ENCODE measurements around the gene MSL2.
"Not testable (repeated sequence)": the region's sequence is repeated elsewhere in the genome, so short reads cannot be mapped to it uniquely, and the experiment has no call there.

MSL2 gene

GRCh38 chr3:136141891-136142290 lies 54.2 kb downstream of the MSL2 start:
- DNase-seq, result no peak

- no peak for DNase-seq
Measured at GRCh38 chr3:136141291-136141785, 54.8 kb downstream of the MSL2 start.

GRCh38 chr3:136136454-136136853 lies 59.7 kb downstream of the MSL2 start:
- DNase-seq, result no peak

GRCh38 chr3:136135039-136135802 lies 60.9 kb downstream of the MSL2 start:
- DNase-seq, result no peak

- no peak for DNase-seq
Measured at GRCh38 chr3:136134091-136134490, 62.0 kb downstream of the MSL2 start.

- DNase-seq, result not testable (repeated sequence)
Measured at GRCh38 chr3:136131647-136132046, 64.5 kb downstream of the MSL2 start.

- no peak for DNase-seq
Measured at GRCh38 chr3:136122006-136122405, 74.1 kb downstream of the MSL2 start.

- no peak for DNase-seq
Measured at GRCh38 chr3:136120373-136121348, 75.5 kb downstream of the MSL2 start.

- not testable (repeated sequence) for DNase-seq
Measured at GRCh38 chr3:136119783-136120182, 76.4 kb downstream of the MSL2 start.

- DNase-seq, result not testable (repeated sequence)
Measured at GRCh38 chr3:136119332-136119731, 76.8 kb downstream of the MSL2 start.

GRCh38 chr3:136114421-136114820 lies 81.7 kb downstream of the MSL2 start:
- DNase-seq, result no peak

- no peak for DNase-seq
Measured at GRCh38 chr3:136110481-136110880, 85.7 kb downstream of the MSL2 start.

GRCh38 chr3:136109499-136109898 lies 86.6 kb downstream of the MSL2 start:
- DNase-seq, result no peak

- no peak for DNase-seq
Measured at GRCh38 chr3:136106101-136106500, 90.0 kb downstream of the MSL2 start.

GRCh38 chr3:136105044-136105443 lies 91.1 kb downstream of the MSL2 start:
- no peak for DNase-seq
